Osteoblast (primary cell): ENCODE data around the gene ERG. TPM values are rescaled to one million over a fixed set of nuclear protein-coding genes. Genes with fewer than 3 reads are reported as not detected.
A peak's percentile ranks its signal among the peaks of the same experiment; 100 is the strongest.

ENCODE experiments used
- DNase-seq: peaks from one replicate; pipeline ENCODE4 v3.0.0; 2011; ENCODE audit warnings: low spot score, mixed read lengths; ENCODE audit not compliant: insufficient read length; ENCODE audit errors: missing footprints
- H2AFZ ChIP-seq: 2 replicates; pipeline ENCODE4 v1.6.0; 2011; ENCODE audit warnings: mild to moderate bottlenecking, low read length
- H3K27ac ChIP-seq: 2 replicates; pipeline ENCODE4 v1.5.1; 2011; ENCODE audit warnings: mild to moderate bottlenecking, low read depth, low read length, moderate library complexity
- H3K27me3 ChIP-seq: 2 replicates; pipeline ENCODE4 v1.6.0; 2012; ENCODE audit warnings: mild to moderate bottlenecking, control low read depth, inconsistent platforms, low read length, moderate library complexity; ENCODE audit not compliant: insufficient read depth
- H3K36me3 ChIP-seq: 2 replicates; pipeline ENCODE4 v1.5.1; 2011; ENCODE audit warnings: mild to moderate bottlenecking, low read length, control low read depth, moderate library complexity; ENCODE audit not compliant: insufficient read depth
- H3K4me1 ChIP-seq: 2 replicates; pipeline ENCODE4 v1.5.1; 2011; ENCODE audit warnings: mild to moderate bottlenecking, low read length, control low read depth, moderate library complexity; ENCODE audit not compliant: insufficient read depth
- H3K4me2 ChIP-seq: 2 replicates; pipeline ENCODE4 v1.6.0; 2011; ENCODE audit warnings: mild to moderate bottlenecking, low read length; ENCODE audit not compliant: insufficient read depth
- H3K4me3 ChIP-seq: fragments of 200-600 bp; sonication (generic); 3 replicates; pipeline ENCODE4 v1.5.1; 2012; ENCODE audit warnings: mild to moderate bottlenecking, low read length, inconsistent platforms; ENCODE audit not compliant: insufficient read depth
- H3K79me2 ChIP-seq: 2 replicates; pipeline ENCODE4 v1.6.0; 2012; ENCODE audit warnings: mild to moderate bottlenecking, low read length, control low read depth, inconsistent platforms; ENCODE audit not compliant: insufficient read depth
- H3K9me3 ChIP-seq: 2 replicates; pipeline ENCODE4 v1.5.1; 2011; ENCODE audit warnings: low read depth, low read length, control low read depth
- H4K20me1 ChIP-seq: 2 replicates; pipeline ENCODE4 v1.6.0; 2012; ENCODE audit warnings: mild to moderate bottlenecking, low read length, control low read depth; ENCODE audit not compliant: insufficient read depth
- total RNA-seq: library from RNA; depleted of rRNA; stranded (reverse); fragments of >200 nt; gene quantifications from 2 replicates; pipeline ENCODE4 v1.2.3, GENCODE V29; 2012
- TF ChIP-seq, protein P1 (sequence below): IDR thresholded peaks from 2 replicates; pipeline ENCODE4 v1.5.1; 2011; ENCODE audit warnings: mild to moderate bottlenecking, low read depth, low read length, moderate library complexity; ENCODE audit errors: extremely low read depth

Gene ERG
- total RNA-seq, 1 donor, result 1.1 TPM

- no peak for DNase-seq
- no peaks in the 10 kb centered on the region for H3K4me1 ChIP-seq
- H3K4me3 ChIP-seq, result no peak overlapping the region
- no peaks in the 10 kb centered on the region for H3K9me3 ChIP-seq
- no peaks in the 10 kb centered on the region for H3K36me3 ChIP-seq
- H3K4me2 ChIP-seq, result no peak overlapping the region
- no peaks in the 10 kb centered on the region for H4K20me1 ChIP-seq
- no peak overlapping the region for H3K27ac ChIP-seq
- H2AFZ ChIP-seq, result no peak overlapping the region
- H3K27me3 ChIP-seq, result peaks cover 3% of the 10 kb centered on the region
- TF ChIP-seq, protein P1, sequence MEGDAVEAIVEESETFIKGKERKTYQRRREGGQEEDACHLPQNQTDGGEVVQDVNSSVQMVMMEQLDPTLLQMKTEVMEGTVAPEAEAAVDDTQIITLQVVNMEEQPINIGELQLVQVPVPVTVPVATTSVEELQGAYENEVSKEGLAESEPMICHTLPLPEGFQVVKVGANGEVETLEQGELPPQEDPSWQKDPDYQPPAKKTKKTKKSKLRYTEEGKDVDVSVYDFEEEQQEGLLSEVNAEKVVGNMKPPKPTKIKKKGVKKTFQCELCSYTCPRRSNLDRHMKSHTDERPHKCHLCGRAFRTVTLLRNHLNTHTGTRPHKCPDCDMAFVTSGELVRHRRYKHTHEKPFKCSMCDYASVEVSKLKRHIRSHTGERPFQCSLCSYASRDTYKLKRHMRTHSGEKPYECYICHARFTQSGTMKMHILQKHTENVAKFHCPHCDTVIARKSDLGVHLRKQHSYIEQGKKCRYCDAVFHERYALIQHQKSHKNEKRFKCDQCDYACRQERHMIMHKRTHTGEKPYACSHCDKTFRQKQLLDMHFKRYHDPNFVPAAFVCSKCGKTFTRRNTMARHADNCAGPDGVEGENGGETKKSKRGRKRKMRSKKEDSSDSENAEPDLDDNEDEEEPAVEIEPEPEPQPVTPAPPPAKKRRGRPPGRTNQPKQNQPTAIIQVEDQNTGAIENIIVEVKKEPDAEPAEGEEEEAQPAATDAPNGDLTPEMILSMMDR, result no peak
- no peaks in the 10 kb centered on the region for H3K79me2 ChIP-seq
Measured at GRCh38 chr21:38447611-38448010, 50.7 kb downstream of the ERG start.

DNA sequence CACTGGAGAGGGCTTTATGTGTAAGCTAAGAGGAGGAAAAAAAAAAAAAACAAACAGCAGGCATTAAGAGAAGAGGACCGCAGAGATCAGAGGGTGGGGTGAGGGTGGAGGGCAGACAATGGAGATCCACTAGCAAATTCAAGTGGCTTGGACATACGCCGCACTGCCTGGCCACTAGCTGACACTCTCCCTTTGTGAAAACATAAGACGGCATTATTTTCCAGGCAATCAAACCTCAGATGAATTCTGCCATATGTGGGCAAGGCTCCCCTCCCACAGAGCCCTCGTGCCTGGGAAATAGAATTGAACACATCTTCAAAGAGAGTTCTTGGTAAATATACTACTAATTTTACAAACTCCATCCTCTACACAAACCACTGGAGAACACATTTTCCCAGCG, 53.6 kb downstream of the ERG start:
- H3K4me1 ChIP-seq, result peaks cover 14% of the 10 kb centered on the region
- no peaks in the 10 kb centered on the region for H4K20me1 ChIP-seq
- no peak overlapping the region for H3K4me2 ChIP-seq
- TF ChIP-seq, protein P1, result no peak
- H3K4me3 ChIP-seq, result no peak overlapping the region
- no peak overlapping the region for H2AFZ ChIP-seq
- no peak overlapping the region for H3K27ac ChIP-seq
- no peaks in the 10 kb centered on the region for H3K9me3 ChIP-seq
- H3K36me3 ChIP-seq, result no peaks in the 10 kb centered on the region
- no peak for DNase-seq
- H3K79me2 ChIP-seq, result no peaks in the 10 kb centered on the region
- peaks cover 3% of the 10 kb centered on the region for H3K27me3 ChIP-seq

- Histone ChIP-seq H3K4me1 (peaks cover 24% of the 10 kb centered on the region), H4K20me1 (no peaks in the 10 kb centered on the region)
Measured at GRCh38 chr21:38443110-38443509, 55.2 kb downstream of the ERG start.

DNA sequence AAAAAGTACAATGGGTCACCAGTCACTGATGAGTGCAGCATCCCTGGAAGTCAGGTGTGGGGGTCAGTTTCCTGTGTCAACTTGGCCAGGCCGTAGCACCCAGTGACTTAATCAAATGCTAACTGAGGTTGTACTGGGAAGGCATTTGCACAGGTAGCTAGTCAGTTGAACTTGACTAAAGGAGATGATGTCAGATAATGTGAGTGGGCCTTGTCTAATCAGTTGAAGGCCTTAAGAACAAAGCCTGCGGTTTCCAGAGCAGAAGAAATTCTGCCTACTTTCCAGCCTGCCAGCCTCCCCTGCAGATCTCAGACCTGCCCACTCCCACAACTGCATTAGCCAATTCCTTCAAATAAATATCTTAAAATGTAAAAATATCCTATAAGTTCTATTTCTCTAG, 57.1 kb downstream of the ERG start:
- Histone ChIP-seq H4K20me1 (no peaks in the 10 kb centered on the region), H3K4me3 (no peak overlapping the region), H3K27me3 (peaks cover 3% of the 10 kb centered on the region), H2AFZ (no peak overlapping the region), H3K27ac (peak overlapping the region; percentile 58), H3K9me3 (no peaks in the 10 kb centered on the region), H3K4me2 (peak overlapping the region; percentile 41), H3K4me1 (peaks cover 28% of the 10 kb centered on the region), H3K79me2 (no peaks in the 10 kb centered on the region), H3K36me3 (no peaks in the 10 kb centered on the region)
- TF ChIP-seq, protein P1, result no peak
- no peak for DNase-seq

More at GRCh38 chr21:38443110-38443509, 55.2 kb downstream of the ERG start:
- Histone ChIP-seq H3K4me3 (no peak overlapping the region), H3K9me3 (no peaks in the 10 kb centered on the region), H3K36me3 (no peaks in the 10 kb centered on the region), H3K79me2 (no peaks in the 10 kb centered on the region), H3K4me2 (no peak overlapping the region), H3K27me3 (peaks cover 3% of the 10 kb centered on the region), H3K27ac (no peak overlapping the region), H2AFZ (no peak overlapping the region)
- TF ChIP-seq, protein P1, result no peak
- DNase-seq, result no peak
